GM18505 (cell line): ENCODE measurements around the gene SLC12A7.

Experiments
- ATAC-seq: cut with Tn5 transposase; IDR thresholded peaks from one replicate; pipeline ENCODE4 v1.9.1; 2021; ENCODE audit not compliant: unreplicated experiment
- POLR2A ChIP-seq: IDR thresholded peaks from 4 replicates; pipeline ENCODE4 v1.6.1; 2011; ENCODE audit warnings: borderline replicate concordance; ENCODE audit not compliant: insufficient read depth, insufficient read length; ENCODE audit errors: extremely low read depth

The SLC12A7 gene

GRCh38 chr5:1021136-1021968, 90.5 kb downstream of the SLC12A7 start:
- ATAC-seq: no peak
- TF ChIP-seq POLR2A: no peak

- TF ChIP-seq POLR2A: no peak
- no peak for ATAC-seq
Measured at GRCh38 chr5:1020452-1020961, 91.4 kb downstream of the SLC12A7 start.

- no peak for TF ChIP-seq POLR2A
- no peak for ATAC-seq
Measured at GRCh38 chr5:1019001-1019905, 92.6 kb downstream of the SLC12A7 start.

GRCh38 chr5:1018596-1018995, 93.3 kb downstream of the SLC12A7 start:
- no peak for TF ChIP-seq POLR2A
- no peak for ATAC-seq

- no peak for TF ChIP-seq POLR2A
- no peak for ATAC-seq
Measured at GRCh38 chr5:1017691-1018455, 94.0 kb downstream of the SLC12A7 start.

GRCh38 chr5:1017056-1017455, 94.8 kb downstream of the SLC12A7 start:
- no peak for ATAC-seq
- TF ChIP-seq POLR2A: no peak

- TF ChIP-seq POLR2A: no peak
- no peak for ATAC-seq
Measured at GRCh38 chr5:1016476-1016875, 95.4 kb downstream of the SLC12A7 start.

- ATAC-seq: no peak
- TF ChIP-seq POLR2A: no peak
Measured at GRCh38 chr5:1016036-1016435, 95.8 kb downstream of the SLC12A7 start.

- ATAC-seq: no peak
- TF ChIP-seq POLR2A: no peak
Measured at GRCh38 chr5:1015507-1015906, 96.4 kb downstream of the SLC12A7 start.

GRCh38 chr5:1014781-1015221, 97.1 kb downstream of the SLC12A7 start:
- no peak for ATAC-seq

GRCh38 chr5:1014346-1014745, 97.5 kb downstream of the SLC12A7 start:
- TF ChIP-seq POLR2A: no peak
- no peak for ATAC-seq

More at GRCh38 chr5:1014781-1015221, 97.1 kb downstream of the SLC12A7 start:
- TF ChIP-seq POLR2A: no peak

GRCh38 chr5:1013948-1014301, 97.9 kb downstream of the SLC12A7 start:
- ATAC-seq: no peak
- no peak for TF ChIP-seq POLR2A
